ENCODE measurements around the gene VPS11.

- TF ChIP-seq CTCF (IDR thresholded peaks at IDR 0.05): no peak
- no peak for TF ChIP-seq EZH2phosphoT487 (IDR thresholded peaks at IDR 0.05)
- no peak for TF ChIP-seq EZH2 (IDR thresholded peaks at IDR 0.05)
Observed at GRCh38 chr11:119120639-119121007, 53.0 kb downstream of the VPS11 start.

All from neural progenitor cell (in vitro differentiated cells).